ENCODE measurements around the gene CLEC16A.

CLEC16A gene

DNA sequence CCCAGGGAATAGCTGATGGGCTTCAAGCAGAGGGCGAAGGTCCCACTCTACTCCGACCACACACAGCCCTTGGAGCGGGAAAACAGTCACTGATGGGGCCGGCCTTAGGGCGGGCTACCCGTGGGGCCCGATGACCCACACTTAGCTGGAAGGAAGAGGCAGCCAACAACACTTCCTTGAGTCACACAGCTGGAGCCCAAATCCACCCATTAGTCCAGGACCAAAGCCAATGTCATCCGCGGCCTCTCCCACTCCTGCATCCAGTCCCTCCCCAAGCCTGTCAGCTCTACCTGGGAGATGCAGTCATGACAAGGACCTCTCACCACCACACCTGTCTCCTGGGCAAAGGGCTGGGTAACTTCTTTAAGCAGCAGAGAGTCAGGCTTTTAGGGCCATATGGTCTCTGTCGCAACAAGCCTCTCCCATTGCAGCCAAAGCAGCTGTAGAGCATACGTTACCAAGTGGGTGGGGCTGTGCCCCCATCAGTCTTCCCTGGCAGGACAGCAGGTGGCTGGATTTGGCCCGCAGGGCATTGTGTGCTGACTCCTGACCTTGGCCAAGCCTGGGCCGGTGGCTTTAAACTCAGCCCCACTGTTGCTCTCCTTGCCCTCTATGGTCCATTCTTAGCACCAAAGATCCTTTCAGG, 200.9 kb downstream of the CLEC16A start:
- DNase-seq, result no peak

DNA sequence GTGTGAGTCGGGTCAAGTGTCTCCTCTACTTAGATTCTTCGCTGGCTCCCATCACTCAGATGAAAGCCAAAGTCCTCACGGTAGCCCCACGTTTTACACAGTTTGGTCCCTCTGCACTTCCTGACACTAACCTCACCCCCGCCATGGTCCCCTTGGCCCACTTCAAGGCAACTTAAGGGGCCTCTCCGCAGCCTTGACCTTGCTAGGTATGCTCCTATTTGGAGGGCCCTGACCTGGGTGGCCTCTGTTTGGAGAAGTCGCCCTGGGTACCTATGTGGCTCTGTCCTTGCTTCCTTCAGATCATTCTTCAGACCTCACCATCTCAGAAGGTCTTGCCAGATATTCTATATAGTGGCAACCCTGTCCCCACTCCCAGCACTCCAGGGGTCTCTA, 201.5 kb downstream of the CLEC16A start:
- DNase-seq, result no peak

DNA sequence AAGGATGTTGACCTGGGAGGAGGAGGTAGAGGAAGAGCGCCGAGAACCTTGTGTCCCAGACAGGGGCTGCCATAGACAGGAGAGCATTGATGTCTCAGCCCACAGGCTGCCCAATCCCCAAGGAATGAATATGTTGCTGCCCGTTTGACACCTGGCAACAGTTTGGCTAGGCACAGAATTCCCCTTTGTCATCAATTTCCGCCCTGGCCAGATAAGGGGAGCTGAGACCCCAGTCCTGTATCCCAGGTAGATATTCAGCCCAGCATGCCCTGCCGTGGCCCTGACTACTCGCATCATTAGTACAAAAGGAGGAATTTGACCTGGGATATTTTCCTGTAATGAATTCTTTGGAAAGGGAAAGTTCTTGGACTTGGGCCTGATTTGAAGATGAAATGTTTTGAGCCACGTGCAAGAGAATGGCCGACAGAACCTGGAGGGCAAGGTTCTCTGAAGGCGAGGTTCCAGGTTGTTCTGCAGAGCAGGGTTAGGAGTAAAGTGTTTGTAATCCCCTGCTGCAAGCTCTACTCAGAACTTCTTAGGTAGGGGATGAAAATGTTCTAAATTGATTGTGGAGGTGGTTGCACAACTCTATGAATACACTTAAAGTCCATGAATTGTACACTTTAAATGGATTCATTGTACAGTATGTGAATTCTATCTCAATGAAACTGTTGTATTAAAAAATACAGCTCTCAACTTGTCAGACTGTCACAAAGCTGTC, 202.8 kb downstream of the CLEC16A start:
- DNase-seq, result no peak

DNA sequence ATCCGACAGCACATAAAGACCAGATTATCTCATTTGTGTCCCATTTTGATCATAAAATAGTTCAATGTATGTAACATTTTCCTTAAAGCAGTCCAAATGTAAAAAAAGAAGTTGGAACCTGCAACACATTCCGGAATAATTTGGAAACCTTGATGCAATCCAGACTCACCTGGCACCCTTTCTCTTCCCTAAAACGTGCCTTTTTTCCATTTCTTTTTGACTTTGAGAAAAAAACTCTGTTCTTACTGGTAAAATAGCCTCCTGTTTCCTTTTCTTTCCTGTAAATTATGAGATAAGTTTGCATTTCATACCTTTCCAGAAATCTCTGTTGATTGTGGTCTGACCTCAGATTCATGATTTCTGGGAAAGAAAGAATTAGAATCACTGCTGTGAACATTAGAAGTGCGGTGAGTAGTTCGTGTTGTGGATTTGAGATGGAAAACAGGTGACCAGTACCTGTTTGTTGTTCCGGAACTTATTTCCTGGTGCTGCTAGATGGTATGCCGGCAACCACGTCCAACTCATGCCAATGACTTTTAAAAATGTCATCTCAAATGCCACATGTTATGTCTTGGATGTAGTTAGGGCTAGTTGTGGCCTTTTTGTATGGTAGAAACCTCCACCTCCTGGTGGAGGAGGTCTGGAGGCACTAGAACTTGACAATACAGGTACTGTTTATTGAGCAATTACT, 203.5 kb downstream of the CLEC16A start:
- no peak for DNase-seq

GRCh38 chr16:11149011-11149616, 204.8 kb downstream of the CLEC16A start:
- DNase-seq, result no peak

DNA sequence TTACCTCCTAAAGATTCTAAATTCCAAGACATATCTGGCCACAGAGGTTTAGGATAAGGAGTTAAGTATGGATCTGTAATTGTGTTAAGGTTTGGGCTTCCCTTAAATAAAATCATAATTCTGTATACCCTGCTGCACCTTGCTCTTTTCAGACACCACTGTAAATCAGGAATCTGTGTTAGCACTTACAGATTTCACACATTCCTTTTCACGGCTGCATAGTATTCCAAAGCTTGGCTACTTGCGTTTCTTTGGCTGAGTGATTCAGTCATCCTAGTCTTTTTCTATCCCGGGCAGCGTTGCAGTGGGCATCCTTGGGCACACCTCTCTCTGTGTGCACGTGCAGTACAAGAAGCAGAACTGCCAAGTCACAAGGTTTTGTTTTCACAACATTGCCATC, 205.8 kb downstream of the CLEC16A start:
- DNase-seq, result no peak

DNA sequence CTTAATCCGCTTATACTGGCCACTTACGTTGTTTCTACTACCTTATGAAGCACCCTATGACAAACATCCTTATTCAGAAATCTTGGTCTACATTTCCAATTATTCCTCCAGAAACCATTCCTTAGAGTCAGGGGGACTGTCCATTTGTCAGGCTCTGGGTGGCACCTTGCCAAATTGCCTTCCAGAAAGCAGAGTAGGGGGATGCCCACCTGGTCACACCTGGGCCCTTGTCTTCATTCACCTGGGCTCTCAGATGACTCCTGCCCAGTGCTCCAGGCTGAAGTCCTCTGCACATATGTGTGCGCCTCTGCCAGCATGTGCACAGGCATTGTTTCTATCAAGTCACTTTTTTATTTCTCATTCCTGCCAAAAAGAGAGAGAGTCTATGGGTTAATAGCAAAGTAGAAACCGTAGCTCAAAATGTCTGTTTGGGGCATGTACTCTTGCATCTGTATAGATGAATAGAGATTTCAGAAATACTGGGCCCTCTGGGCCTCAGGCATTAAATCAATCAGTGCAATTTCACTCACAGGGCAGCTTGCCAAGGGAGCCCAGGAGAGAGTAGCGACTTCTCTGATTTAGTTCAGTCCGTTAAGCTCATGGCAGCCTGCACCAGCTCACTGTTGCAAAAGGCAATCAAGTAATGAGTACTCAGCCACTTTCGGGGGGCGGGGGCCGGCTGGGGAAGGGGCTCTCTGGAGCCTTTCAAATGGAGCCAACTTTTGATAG, 207.0 kb downstream of the CLEC16A start:
- DNase-seq, result no peak

- no peak for DNase-seq
Observed at GRCh38 chr16:11151885-11152629, 207.7 kb downstream of the CLEC16A start.

DNA sequence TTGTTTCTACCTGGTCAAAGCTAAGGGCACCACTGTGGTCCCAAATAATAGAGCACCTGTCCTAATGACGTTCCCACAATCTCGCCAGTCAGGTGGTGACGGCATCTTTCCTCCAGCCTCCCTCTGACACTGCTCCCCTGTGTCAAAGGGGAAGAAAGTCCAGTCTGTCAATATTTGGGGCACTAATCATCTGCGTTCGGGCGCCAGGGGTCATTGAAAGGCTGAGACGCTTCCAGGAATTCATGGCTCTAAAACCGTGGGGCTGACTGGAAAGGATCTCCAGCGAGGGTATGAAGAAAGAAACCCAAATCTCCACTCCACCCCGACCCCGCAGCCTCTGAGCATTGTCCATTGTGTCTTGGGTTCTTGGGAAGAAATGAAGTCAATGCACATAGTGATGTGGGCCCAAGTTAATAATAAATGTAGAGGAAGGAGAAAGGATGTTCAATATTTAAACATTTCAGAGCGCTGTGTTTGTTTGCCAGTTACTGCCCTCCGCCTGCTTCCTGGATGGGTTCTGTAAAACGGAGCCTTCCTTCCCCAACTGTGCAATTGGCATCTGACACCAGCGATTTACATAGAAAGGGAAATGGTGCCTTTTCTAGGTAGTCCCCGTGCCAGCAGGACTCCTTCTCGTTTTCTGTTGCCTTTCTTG, 208.4 kb downstream of the CLEC16A start:
- DNase-seq, result no peak

DNA sequence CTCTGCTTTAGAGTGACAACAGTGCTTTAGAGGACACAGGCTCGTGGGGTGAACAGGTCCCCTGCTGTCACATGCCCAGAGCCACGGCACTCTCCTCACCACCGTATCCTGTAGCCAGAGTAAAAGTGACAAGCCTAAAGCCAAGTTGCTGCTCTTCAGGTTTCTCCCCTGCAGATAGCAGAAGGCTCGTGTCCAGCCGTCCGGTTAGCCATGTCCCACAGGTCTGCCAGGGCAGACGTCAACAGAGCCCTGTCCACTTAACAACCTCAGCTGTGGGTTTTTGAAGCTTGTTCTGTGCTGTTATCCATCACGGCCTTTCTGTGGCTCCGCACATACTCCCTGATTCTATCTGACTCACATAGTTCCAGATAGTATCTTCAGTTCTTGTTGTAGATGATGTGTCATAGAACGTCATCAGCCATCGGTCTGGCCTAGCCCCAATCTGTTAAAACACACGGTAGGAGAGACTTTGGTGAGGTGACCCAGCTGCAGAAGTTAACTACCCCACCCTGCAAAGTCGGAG, 211.0 kb downstream of the CLEC16A start:
- DNase-seq, result no peak

DNA sequence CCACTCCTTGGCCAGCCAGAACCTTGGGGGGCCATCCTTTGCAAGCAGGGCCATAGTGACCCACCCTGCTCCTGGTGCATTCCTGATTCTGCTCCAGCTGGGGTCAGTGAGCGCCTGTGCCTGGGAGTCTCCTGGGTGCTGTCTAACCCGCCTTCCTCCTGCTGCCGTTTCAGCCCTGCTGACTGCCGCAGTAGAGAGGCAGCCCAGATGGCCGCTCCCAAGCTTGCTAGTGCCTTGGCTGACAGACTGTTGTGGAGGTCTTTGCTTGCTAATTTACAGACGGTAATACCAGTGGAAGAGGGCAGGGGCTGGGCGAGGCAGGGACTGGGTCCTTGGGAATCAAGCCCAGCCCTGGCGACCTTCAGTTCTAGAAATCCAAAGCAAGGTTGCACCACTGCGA, 212.0 kb downstream of the CLEC16A start:
- no peak for DNase-seq

DNA sequence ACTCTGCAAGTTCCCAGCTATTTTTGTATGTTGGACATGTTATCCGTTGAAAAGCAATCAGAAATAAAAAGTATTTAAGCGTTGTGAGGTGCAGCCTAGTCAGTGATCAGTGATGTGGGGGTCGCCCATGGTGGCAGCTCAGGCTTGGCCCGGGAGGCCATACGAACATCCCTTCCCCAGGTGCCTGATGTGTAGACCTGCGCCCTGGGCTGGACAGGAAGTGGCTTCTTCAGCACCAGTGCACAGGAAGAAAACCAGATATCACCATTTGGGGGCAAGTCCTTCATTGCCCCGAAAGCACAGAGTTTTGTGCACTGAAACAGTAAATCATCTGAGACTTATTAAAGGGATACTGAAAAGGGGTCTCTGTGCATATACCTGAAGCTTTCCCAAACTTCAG, 212.8 kb downstream of the CLEC16A start:
- no peak for DNase-seq

DNA sequence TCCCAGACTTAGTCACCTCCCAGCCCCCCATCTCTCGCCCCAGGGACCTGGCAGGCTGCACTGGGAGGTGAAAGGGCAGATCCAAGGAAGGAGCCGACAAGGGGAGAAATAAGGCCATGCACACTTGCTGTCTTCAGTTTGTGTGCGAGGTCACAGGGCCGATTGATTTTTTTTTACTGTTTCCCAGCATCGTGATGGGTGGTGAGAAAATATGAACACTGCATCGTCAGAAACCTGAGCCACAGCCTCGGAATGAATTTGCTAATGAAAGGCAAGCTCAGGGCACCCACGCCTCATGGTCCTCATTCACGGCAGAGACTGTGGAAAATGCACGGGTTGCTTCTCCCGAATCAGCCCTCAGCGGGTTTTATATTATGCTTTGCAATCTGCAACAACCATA, 213.7 kb downstream of the CLEC16A start:
- no peak for DNase-seq

GRCh38 chr16:11159282-11159681, 214.9 kb downstream of the CLEC16A start:
- no peak for DNase-seq

DNA sequence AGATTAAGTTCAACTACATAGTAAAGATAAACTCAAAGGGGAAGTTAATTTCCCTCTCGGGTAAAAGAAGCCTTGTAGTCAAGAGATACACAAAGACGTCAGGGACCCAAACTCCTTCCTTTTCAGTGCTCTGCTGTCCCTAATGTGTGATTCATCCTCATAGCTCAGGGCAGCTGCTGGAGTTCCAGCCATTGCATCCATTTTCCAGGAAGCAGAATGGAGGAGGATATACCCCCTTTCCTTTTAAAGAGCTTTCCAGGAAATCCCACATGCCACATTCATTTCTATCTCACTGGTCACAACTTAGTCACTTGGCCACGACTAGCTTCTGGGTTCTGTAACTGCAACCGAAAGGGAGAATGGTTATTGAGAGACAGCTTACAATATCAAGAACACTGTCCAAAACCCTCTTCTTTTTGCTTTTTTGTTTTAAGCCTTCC, 216.3 kb downstream of the CLEC16A start:
- no peak for DNase-seq

GRCh38 chr16:11161439-11161838, 217.1 kb downstream of the CLEC16A start:
- DNase-seq, result no peak

DNA sequence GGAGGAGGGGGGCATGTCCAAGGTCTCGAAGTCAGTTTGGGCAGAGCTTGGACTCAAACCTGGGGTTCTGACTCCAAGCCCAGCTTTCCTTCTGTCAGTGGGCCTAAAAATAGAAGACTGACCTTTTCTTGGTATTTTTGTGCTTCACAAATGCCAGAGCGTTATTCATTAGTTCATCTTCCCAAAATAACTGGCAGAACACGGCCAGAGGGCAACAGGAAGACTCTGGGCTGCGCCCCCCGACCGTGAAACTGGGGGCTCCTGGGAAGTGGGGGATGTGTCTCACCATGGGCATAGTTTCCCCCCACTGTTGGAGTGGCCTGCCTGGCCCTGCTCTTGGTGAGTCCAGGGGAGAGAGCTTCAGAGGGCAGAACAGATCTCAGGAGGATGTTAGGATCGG, 217.6 kb downstream of the CLEC16A start:
- no peak for DNase-seq

DNA sequence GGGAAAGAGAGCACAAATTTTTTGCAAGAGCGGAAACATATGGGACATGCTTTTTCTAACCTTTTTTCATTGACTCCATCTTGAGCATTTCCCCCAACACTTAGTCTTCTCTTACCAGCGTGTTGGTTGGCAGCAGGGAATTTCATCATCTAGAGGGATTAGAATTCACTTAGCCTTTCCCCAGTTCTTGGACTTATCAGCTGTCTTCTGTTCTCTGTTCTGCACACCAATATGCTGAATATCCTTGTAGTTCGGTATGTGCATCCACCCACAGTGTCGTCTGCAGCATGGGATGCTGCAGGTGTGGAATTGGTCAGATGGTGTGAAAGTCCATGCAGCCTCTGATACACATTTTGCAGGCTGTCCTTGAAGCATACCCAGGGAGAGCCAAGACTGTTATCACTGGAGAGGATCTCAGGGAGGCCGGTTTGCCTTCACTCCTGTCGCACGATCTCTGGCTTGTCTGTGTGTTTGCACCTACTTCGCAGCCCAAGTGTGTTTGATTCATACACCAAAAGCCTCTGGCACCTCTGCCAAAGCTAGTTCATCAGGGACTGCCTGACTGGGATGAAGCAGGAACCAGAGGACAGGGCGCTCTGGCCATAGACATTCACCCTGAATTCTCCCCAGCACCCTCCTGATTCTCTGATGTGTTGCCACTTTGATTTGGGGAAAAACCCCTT, 218.4 kb downstream of the CLEC16A start:
- DNase-seq, result no peak

DNA sequence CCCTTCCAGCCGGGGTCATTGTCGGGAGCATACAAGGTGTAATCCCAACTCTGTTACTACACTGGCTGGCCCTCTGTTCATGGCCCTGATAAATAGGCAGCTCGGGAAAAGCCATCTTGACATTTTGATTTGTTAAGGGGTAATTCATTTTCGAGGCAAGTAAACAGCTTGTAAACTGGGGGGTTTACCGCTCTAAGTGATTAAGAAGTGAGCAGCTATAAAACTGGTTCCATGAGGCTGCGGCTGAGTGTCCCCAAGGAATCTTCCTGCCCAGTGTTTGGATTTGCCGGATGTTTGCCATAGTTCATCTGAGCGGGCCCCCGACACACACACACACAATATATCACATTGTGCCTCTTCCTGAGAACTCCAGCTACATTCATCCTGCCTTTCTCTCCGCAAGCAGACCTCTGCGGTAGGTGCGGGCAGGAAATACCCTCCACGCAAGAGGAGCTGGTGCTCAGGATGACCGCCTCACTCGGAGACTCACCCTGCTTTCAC, 219.4 kb downstream of the CLEC16A start:
- DNase-seq, result no peak

GRCh38 chr16:11164482-11165270, 220.3 kb downstream of the CLEC16A start:
- no peak for DNase-seq
